Spleen (tissue), 7 donors: ENCODE results near the gene MAIP1.

Source experiments
- CTCF ChIP-seq, 11 experiments: fragments of 200-600 bp in 7 of 11; fragments of 450-650 bp in 4 of 11; sonication (generic) in 4 of 11; IDR thresholded peaks in 8 of 11; conservative IDR thresholded peaks in 3 of 11; 1 replicate in 7 of 11; 2 replicates in 4 of 11; pipeline versions ENCODE4 v1.4.0 to v1.8.0; 2016 to 2021; ENCODE audit warnings: antibody characterized with exemption in 11 of 11, inconsistent platforms in 4 of 11, mild to moderate bottlenecking in 1 of 11
- POLR2AphosphoS5 ChIP-seq, 3 donors: sonication (generic); formaldehyde crosslinking; IDR thresholded peaks; one replicate each; pipeline ENCODE4 v1.5.1; 2017; ENCODE audit warnings: antibody characterized with exemption in 3 of 3
- donor health status: DM: no; HTN: no; CAD: no; lungs with moderate emphysema.
- donor health status: DM: no; HTN: no; CAD: no.
- donor health status: DM: no; HTN: no; CAD: no.

- no peak for TF ChIP-seq CTCF (IDR thresholded peaks at IDR 0.05 in 8 of 11, conservative IDR thresholded peaks at IDR 0.05 in 3 of 11)
- TF ChIP-seq POLR2AphosphoS5 (IDR thresholded peaks at IDR 0.05) = no peak
These were observed 23.0 kb upstream of the MAIP1 start for GRCh38 chr2:199932312-199932855.
